Measurements from ENCODE around the gene CASP7.

Gene CASP7

DNA sequence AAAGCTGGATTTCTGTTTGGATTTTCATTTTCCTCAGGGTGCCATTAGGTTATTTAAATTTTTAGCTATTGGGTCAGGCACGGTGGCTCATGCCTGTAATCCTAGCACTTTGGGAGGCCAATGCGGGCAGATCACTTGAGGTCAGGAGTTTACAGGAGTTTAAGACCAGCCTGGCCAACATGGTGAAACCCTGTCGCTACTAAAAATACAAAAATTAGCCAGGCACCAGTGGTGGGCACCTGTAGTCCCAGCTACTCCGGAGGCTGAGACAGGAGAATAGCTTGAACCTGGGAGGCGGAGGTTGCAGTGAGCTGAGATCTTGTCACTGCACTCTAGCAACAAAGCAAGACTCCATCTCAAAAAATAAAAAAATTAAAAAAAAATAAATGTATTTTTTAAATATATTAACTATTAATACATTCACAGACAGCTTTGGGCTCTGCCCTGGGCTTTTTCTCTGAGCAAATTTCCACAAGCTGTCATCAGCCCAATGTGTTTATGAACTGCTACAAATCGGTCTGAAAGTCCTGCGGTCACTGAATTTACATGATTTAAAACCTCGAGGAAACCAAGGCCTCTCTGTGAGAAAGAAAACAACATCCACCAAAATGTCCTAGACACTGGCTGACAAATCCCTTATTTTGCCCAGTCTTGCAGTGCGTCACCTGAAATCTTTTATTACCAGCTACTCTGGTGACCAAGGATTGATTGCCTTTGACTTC lies 52.6 kb downstream of the CASP7 start:
- H3K27ac ChIP-seq = no peak overlapping the region
- peaks cover 38% of the 10 kb centered on the region for H3K36me3 ChIP-seq
- peaks cover 12% of the 10 kb centered on the region for H3K4me1 ChIP-seq
- H3K27me3 ChIP-seq = no peaks in the 10 kb centered on the region
- no peak overlapping the region for H3K4me3 ChIP-seq
- H3K9ac ChIP-seq = no peak overlapping the region
- H3K4me2 ChIP-seq = peak overlapping the region; percentile 38
- no peaks in the 10 kb centered on the region for H4K20me1 ChIP-seq
- no peak for TF ChIP-seq Cebpa-rat (IDR thresholded peaks at IDR 0.05)
- H3K9me3 ChIP-seq = 0 out of 2 replicates have a peak, but pooled peaks cover 5% of the 10 kb centered on the region

DNA sequence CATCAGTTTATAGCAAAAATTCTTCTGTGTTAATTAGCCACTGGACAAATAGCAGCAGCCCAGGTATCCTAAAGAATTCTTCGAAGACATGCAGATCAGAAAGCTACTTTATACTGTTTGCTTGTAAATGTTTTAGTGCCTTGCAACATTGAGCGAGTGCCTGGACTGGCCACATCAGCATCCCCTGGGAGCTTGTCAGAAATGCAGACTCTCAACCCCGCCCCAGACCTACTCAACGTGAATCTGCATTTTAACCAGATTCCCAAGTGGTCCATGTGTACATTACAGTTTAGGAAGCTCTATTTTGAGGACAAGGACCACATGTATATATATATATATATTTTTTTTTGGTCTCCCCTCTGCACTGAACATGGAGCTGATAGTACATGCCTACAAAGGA lies 53.3 kb downstream of the CASP7 start:
- Histone ChIP-seq H3K27me3 (no peaks in the 10 kb centered on the region), H3K4me2 (peak overlapping the region; percentile 38), H3K4me3 (no peak overlapping the region), H3K4me1 (peaks cover 12% of the 10 kb centered on the region), H4K20me1 (no peaks in the 10 kb centered on the region), H3K27ac (no peak overlapping the region), H3K9ac (no peak overlapping the region), H3K9me3 (0 out of 2 replicates have a peak, but pooled peaks cover 5% of the 10 kb centered on the region), H3K36me3 (peaks cover 33% of the 10 kb centered on the region)
- no peak for TF ChIP-seq Cebpa-rat (IDR thresholded peaks at IDR 0.05)

DNA sequence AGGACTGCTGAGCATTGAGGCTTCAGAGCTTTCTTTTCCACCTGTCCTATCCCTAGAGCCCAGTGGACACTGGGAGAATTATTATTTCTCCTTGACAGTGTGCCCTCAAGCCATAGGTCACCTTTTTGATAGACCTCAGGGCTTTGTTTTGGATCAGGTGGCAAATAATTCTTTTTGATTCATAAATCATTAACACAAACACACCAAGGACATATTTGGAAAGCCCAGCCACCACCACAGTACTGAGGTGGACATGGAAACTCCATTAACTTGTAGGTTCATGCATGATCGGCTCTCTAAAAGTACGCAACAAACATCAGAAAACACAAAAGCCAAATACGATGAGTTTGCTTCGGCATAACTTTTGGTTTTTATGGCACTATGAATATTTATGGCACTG lies 53.9 kb downstream of the CASP7 start:
- peaks cover 12% of the 10 kb centered on the region for H3K4me1 ChIP-seq
- TF ChIP-seq Cebpa-rat (IDR thresholded peaks at IDR 0.05) = no peak

DNA sequence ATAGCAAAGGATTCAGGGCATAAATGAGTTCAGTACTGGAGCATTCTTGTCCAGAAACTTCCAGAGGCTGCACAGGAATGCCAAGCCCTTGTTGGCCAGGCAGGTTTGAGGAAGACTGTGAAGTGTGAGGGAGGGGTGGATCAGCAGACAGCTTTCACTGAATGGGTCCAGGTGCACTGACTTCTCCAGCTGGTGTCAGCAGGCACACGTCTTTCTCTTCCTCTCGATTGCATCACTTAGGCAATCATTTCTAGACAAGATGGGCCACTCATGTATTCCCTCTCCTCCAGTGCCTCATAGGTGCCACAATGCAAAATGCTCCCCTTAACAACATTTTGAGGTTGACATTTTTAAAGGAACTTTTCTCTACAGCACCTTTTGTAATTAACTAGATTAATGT lies 56.2 kb downstream of the CASP7 start:
- H3K27ac ChIP-seq = no peak overlapping the region
- no peak overlapping the region for H3K4me3 ChIP-seq
- peaks cover 12% of the 10 kb centered on the region for H3K4me1 ChIP-seq
- no peak overlapping the region for H3K4me2 ChIP-seq
- peaks cover 6% of the 10 kb centered on the region for H3K36me3 ChIP-seq
- no peaks in the 10 kb centered on the region for H3K27me3 ChIP-seq
- no peaks in the 10 kb centered on the region for H4K20me1 ChIP-seq
- 0 out of 2 replicates have a peak, but pooled peaks have one; percentile 33 for TF ChIP-seq Cebpa-rat (IDR thresholded peaks at IDR 0.05)
- no peaks in the 10 kb centered on the region for H3K9me3 ChIP-seq
- no peak overlapping the region for H3K9ac ChIP-seq

More for the DNA sequence above, 53.9 kb downstream of the CASP7 start:
- Histone ChIP-seq H3K9me3 (0 out of 2 replicates have a peak, but pooled peaks cover 5% of the 10 kb centered on the region), H3K9ac (no peak overlapping the region), H3K27ac (no peak overlapping the region), H3K27me3 (no peaks in the 10 kb centered on the region), H3K4me2 (no peak overlapping the region), H4K20me1 (no peaks in the 10 kb centered on the region), H3K4me3 (no peak overlapping the region), H3K36me3 (peaks cover 27% of the 10 kb centered on the region)

DNA sequence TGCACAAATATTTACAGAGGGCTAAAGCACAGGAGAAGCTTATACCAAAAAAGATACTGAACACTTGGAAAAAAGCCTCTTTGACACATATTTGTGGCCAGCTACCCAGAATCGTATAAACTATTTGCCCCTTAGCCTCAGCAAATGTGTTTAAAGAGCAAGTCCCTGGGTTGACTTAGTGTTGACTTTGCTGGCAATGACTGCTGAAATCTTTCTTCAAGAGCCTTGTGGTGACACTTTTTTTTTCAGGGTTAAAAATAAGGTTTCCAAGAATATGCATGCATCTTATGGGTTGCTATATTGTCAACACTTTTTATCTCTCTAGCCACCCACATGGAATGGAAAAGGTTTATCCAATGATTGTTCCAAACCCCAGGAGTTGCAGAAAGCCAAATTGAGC lies 56.9 kb downstream of the CASP7 start:
- no peaks in the 10 kb centered on the region for H4K20me1 ChIP-seq
- H3K27me3 ChIP-seq = no peaks in the 10 kb centered on the region
- H3K36me3 ChIP-seq = 0 out of 2 replicates have a peak, but pooled peaks cover 4% of the 10 kb centered on the region
- no peak overlapping the region for H3K9ac ChIP-seq
- no peak for TF ChIP-seq Cebpa-rat (IDR thresholded peaks at IDR 0.05)
- no peak overlapping the region for H3K4me3 ChIP-seq
- no peak overlapping the region for H3K27ac ChIP-seq
- H3K4me1 ChIP-seq = peaks cover 12% of the 10 kb centered on the region
- no peak overlapping the region for H3K4me2 ChIP-seq
- H3K9me3 ChIP-seq = no peaks in the 10 kb centered on the region

DNA sequence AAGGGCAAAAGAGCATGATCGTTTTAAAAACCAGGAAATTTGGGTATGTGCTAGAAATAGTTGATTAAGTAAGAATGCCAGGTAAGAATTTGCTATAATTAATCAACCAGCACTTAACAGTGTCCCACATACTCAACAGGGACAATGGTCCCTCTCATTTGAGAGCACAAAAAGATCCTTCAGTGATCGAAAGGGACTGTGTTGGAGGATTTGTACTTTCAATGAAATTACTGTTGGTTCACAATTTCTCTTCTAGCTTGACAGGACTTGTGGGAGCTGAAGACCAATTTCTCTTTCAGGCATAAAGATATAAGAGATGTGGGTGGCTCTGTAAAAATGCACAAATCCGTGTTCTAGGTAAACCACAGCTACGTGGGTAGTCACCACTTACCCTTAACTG lies 59.3 kb downstream of the CASP7 start:
- H3K36me3 ChIP-seq = no peaks in the 10 kb centered on the region
- no peak for TF ChIP-seq Cebpa-rat (IDR thresholded peaks at IDR 0.05)
- no peak overlapping the region for H3K4me2 ChIP-seq
- H3K27ac ChIP-seq = no peak overlapping the region
- H3K9ac ChIP-seq = no peak overlapping the region
- H3K4me1 ChIP-seq = no peaks in the 10 kb centered on the region
- no peak overlapping the region for H3K4me3 ChIP-seq
- H3K9me3 ChIP-seq = no peaks in the 10 kb centered on the region
- no peaks in the 10 kb centered on the region for H3K27me3 ChIP-seq
- no peaks in the 10 kb centered on the region for H4K20me1 ChIP-seq

DNA sequence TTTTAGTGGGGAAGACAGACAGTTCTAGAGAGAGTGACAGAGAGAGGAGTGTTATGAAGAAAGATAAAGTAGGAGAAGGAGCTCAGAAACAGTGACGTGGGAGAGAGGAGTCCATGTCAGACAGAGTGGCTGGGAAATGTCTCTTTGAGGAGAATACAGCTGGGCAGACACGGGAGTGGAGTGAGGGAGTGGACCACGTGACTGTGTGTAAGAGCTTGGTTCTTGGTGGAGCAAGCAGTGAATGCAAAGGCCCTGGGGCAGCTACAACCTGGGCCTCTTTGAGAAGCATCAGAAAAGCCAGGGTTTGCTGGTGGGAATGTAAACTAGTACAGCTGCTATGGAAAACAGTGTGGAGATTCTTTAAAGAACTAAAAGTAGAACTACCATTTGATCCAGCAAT lies 59.9 kb downstream of the CASP7 start:
- H3K4me3 ChIP-seq = no peak overlapping the region
- H3K4me2 ChIP-seq = no peak overlapping the region
- no peaks in the 10 kb centered on the region for H3K27me3 ChIP-seq
- H3K27ac ChIP-seq = no peak overlapping the region
- no peak overlapping the region for H3K9ac ChIP-seq
- H3K4me1 ChIP-seq = no peaks in the 10 kb centered on the region
- no peaks in the 10 kb centered on the region for H3K9me3 ChIP-seq
- no peaks in the 10 kb centered on the region for H4K20me1 ChIP-seq
- TF ChIP-seq Cebpa-rat (IDR thresholded peaks at IDR 0.05) = no peak
- no peaks in the 10 kb centered on the region for H3K36me3 ChIP-seq

DNA sequence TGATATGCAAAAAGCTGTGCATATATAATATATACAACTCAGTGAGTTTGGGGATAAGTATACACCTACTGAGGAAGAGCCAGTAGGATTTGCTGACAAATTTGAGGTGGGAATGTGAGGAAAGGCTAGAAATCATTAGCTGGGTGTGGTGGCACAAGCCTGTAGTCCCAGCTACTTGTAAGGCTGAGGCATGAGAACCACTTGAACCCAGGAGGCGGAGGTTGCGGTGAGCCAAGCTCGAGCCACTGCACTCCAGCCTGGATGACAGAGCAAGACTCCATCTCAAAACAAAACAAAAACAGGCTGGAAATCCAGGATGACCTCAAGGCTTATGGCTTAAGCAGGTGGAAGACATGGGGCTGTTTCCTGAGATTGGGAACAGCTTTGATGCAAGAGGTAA lies 61.1 kb downstream of the CASP7 start:
- H3K4me3 ChIP-seq = no peak overlapping the region
- H3K27ac ChIP-seq = no peak overlapping the region
- H4K20me1 ChIP-seq = no peaks in the 10 kb centered on the region
- TF ChIP-seq Cebpa-rat (IDR thresholded peaks at IDR 0.05) = no peak
- no peak overlapping the region for H3K4me2 ChIP-seq
- no peak overlapping the region for H3K9ac ChIP-seq
- H3K9me3 ChIP-seq = no peaks in the 10 kb centered on the region
- H3K36me3 ChIP-seq = no peaks in the 10 kb centered on the region
- H3K27me3 ChIP-seq = no peaks in the 10 kb centered on the region
- H3K4me1 ChIP-seq = no peaks in the 10 kb centered on the region

DNA sequence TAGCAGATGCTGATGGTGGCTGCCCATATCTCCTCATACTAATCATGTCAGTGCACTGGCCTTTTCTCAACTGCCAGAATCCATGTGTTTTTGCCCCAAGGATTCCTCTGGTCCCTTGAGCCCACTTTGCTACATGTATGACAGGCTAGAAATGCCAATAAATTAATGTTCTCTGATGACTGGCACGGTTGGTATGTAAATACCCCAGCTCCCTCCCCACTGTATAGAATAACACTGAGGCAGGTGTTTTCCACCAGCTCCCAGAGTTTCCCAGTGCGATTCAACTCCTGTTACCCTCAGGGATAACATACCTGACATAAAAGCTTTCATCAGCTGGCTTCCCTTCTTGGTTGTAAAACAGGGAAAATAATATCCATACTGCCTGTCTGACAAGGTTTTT lies 62.8 kb downstream of the CASP7 start:
- Histone ChIP-seq H3K9ac (no peak overlapping the region), H3K36me3 (no peaks in the 10 kb centered on the region), H4K20me1 (no peaks in the 10 kb centered on the region), H3K27ac (no peak overlapping the region), H3K9me3 (no peaks in the 10 kb centered on the region), H3K4me2 (no peak overlapping the region), H3K4me3 (no peak overlapping the region), H3K27me3 (no peaks in the 10 kb centered on the region), H3K4me1 (no peaks in the 10 kb centered on the region)
- TF ChIP-seq Cebpa-rat (IDR thresholded peaks at IDR 0.05) = no peak

DNA sequence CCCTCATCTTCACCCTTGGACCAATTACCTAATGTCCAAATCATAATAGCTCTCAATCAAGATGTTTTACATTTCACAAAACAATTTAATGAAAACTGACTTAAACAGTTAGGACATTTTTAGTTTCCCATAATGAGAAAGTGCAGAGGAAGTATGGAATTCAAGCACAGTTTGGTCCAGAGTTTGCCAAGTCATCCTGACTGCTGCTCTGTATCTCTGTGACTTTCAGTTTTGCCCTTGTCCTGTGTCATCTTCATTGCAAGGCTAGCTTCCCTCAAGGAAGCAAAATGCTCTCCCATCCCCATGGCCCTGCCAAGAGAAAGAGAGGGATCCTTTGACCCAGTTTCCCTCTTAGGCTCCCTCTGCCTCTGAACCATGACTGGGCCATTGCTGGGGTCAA lies 63.9 kb downstream of the CASP7 start:
- no peaks in the 10 kb centered on the region for H3K4me1 ChIP-seq
- H3K36me3 ChIP-seq = no peaks in the 10 kb centered on the region
- H3K27me3 ChIP-seq = no peaks in the 10 kb centered on the region
- no peak overlapping the region for H3K4me3 ChIP-seq
- no peak overlapping the region for H3K9ac ChIP-seq
- no peak overlapping the region for H3K4me2 ChIP-seq
- no peaks in the 10 kb centered on the region for H4K20me1 ChIP-seq
- TF ChIP-seq Cebpa-rat (IDR thresholded peaks at IDR 0.05) = no peak
- H3K27ac ChIP-seq = no peak overlapping the region
- no peaks in the 10 kb centered on the region for H3K9me3 ChIP-seq

All from BLaER1 (cell line).